H1 (cell line): Measurements from ENCODE around the gene GABRD. TPM values are rescaled to one million over a fixed set of nuclear protein-coding genes. Genes with fewer than 3 reads are reported as not detected.

Source experiments
- E2F6 ChIP-seq: IDR thresholded peaks from 2 replicates; pipeline ENCODE4 v1.6.1; 2012; ENCODE audit warnings: inconsistent platforms
- EP300 ChIP-seq, 2 experiments: IDR thresholded peaks; 1 replicate in 1 of 2; 2 replicates in 1 of 2; pipeline ENCODE4 v1.6.1; 2011 to 2012; ENCODE audit warnings: low read depth in 2 of 2, low read length in 2 of 2, mild to moderate bottlenecking in 2 of 2, borderline replicate concordance in 1 of 2, inconsistent platforms in 1 of 2, moderate library complexity in 1 of 2
- JUND ChIP-seq: IDR thresholded peaks from 2 replicates; pipeline ENCODE4 v1.6.1; 2011; ENCODE audit warnings: mild to moderate bottlenecking, improper control_type of control experiment, low read length
- polyA plus RNA-seq, 7 experiments: library from polyadenylated mRNA; depleted of rRNA in 3 of 7; stranded (reverse) in 5 of 7; unstranded in 2 of 7; fragments of >200 nt in 5 of 7; fragments of 200-250 nt in 2 of 7; gene quantifications; 1 replicate in 5 of 7; 2 replicates in 1 of 7; 4 replicates in 1 of 7; pipeline versions ENCODE4 v1.2.1 to v1.2.3, GENCODE V29; 2011 to 2013; ENCODE audit warnings: missing spikeins in 2 of 7, mixed read lengths in 2 of 7
- total RNA-seq: library from RNA; stranded (reverse); fragmentation: NEBNext Ultra II Directional; extraction: Animal tissue kit (Norgen Biotek cat#: 25700); gene quantifications from 2 replicates; pipeline ENCODE4 v1.2.1, GENCODE V29; 2021

The GABRD gene
- total and polyA plus RNA-seq, 2 of the 8 experiments (the other 6 are each of a cell fraction or from before 2014, with no cell fraction given), result 1.8 to 3.0 TPM

- TF ChIP-seq E2F6 (no peak; the same call in 1 of the 2 replicates), EP300 (IDR thresholded peaks at IDR 0.05; ENCODE audit: borderline replicate concordance in 1 of 2, low read depth in 2 of 2, low read length in 2 of 2) (no peak), JUND (no peak)
Measured at GRCh38 chr1:1986451-1987141, 32.5 kb upstream of the GABRD start (continued).
